HepG2 (cell line): ENCODE measurements around the gene CLDN10. TPM values are rescaled to one million over a fixed set of nuclear protein-coding genes. Genes with fewer than 3 reads are reported as not detected.

ENCODE experiments used
- ASH2L ChIP-seq: fragments of 300-600, 200-600 bp; sonication (generic); IDR thresholded peaks from 2 replicates; pipeline ENCODE4 v1.7.0; 2017; ENCODE audit warnings: low read depth, mild to moderate bottlenecking, moderate library complexity, mixed read lengths, low read length; ENCODE audit not compliant: insufficient read length
- ATF7 ChIP-seq, 2 experiments: fragments of 450-650 bp in 1 of 2; sonication (generic) in 1 of 2; formaldehyde crosslinking in 1 of 2; IDR thresholded peaks; 2 replicates each; pipeline versions ENCODE4 v1.4.0 to v1.6.1; 2016 to 2020; ENCODE audit warnings: antibody characterized with exemption in 1 of 2, mild to moderate bottlenecking in 1 of 2, missing genetic modification reagents in 1 of 2
- ATM ChIP-seq: fragments of 450-650 bp; IDR thresholded peaks from 2 replicates; pipeline ENCODE4 v1.7.1; 2017; ENCODE audit warnings: mild to moderate bottlenecking, borderline replicate concordance
- CREB1 ChIP-seq, 2 experiments: fragments of 450-650 bp in 1 of 2; IDR thresholded peaks; 2 replicates each; pipeline ENCODE4 v1.6.1; 2016 to 2017; ENCODE audit warnings: control low read depth in 1 of 2, mild to moderate bottlenecking in 1 of 2, missing compliant biosample characterization in 1 of 2, missing genetic modification characterization in 1 of 2
- ELF4 ChIP-seq: sonication (generic); formaldehyde crosslinking; IDR thresholded peaks from 2 replicates; pipeline ENCODE4 v1.5.0; 2020; ENCODE audit warnings: missing genetic modification reagents, mild to moderate bottlenecking, moderate library complexity, borderline replicate concordance
- ERF ChIP-seq: IDR thresholded peaks from 2 replicates; pipeline ENCODE4 v1.6.1; 2018; ENCODE audit warnings: missing biosample characterization, missing genetic modification reagents
- NPAS2 ChIP-seq: sonication (generic); formaldehyde crosslinking; IDR thresholded peaks from 2 replicates; pipeline ENCODE4 v1.8.0; 2022; ENCODE audit warnings: mild to moderate bottlenecking, missing genetic modification reagents, borderline replicate concordance
- POLR2G ChIP-seq: fragments of 200-400 bp; formaldehyde crosslinking; IDR thresholded peaks from 2 replicates; pipeline ENCODE4 v1.6.1; 2018; ENCODE audit warnings: mild to moderate bottlenecking, low read depth, low read length, moderate library complexity
- RARG ChIP-seq: sonication (generic); formaldehyde crosslinking; IDR thresholded peaks from 2 replicates; pipeline ENCODE4 v1.4.0; 2020; ENCODE audit warnings: low read depth, mild to moderate bottlenecking, missing genetic modification reagents
- TFDP1 ChIP-seq: IDR thresholded peaks from 2 replicates; pipeline ENCODE4 v1.6.1; 2016; ENCODE audit warnings: missing compliant biosample characterization, missing genetic modification reagents, borderline replicate concordance
- XRCC5 ChIP-seq: fragments of 200-400 bp; formaldehyde crosslinking; optimal IDR thresholded peaks from 2 replicates; pipeline ENCODE3; 2017; ENCODE audit warnings: mild to moderate bottlenecking, low read length
- ZMYM4 ChIP-seq: sonication (generic); formaldehyde crosslinking; IDR thresholded peaks from 2 replicates; pipeline ENCODE4 v1.8.1; 2023; ENCODE audit warnings: mild to moderate bottlenecking, missing genetic modification reagents
- ZNF3 ChIP-seq: IDR thresholded peaks from 2 replicates; pipeline ENCODE4 v1.7.0; 2017; ENCODE audit warnings: inconsistent platforms
- ZNF644 ChIP-seq: IDR thresholded peaks from 2 replicates; pipeline ENCODE4 v1.6.1; 2016; ENCODE audit warnings: low read depth
- ZNF772 ChIP-seq: sonication (generic); formaldehyde crosslinking; IDR thresholded peaks from 2 replicates; pipeline ENCODE4 v1.5.0; 2020; ENCODE audit warnings: mild to moderate bottlenecking, missing genetic modification reagents
- ZNF839 ChIP-seq: sonication (generic); formaldehyde crosslinking; IDR thresholded peaks from 2 replicates; pipeline ENCODE4 v1.4.0; 2020; ENCODE audit warnings: missing genetic modification reagents, mild to moderate bottlenecking, borderline replicate concordance
- polyA plus RNA-seq, 8 experiments: library from polyadenylated mRNA; depleted of rRNA in 3 of 8; stranded (reverse) in 7 of 8; unstranded in 1 of 8; fragments of >200 nt; fragmentation: Illumina TruSeq in 4 of 8; extraction: Trizol in 4 of 8; gene quantifications; 2 replicates each; pipeline versions ENCODE4 v1.2.1 to v1.2.3, GENCODE V29; 2011 to 2016; ENCODE audit warnings: low read depth in 4 of 8, missing spikeins in 1 of 8, mixed read lengths in 1 of 8; ENCODE audit not compliant: insufficient read depth in 1 of 8
- total RNA-seq, 5 experiments: library from RNA; depleted of rRNA; stranded (reverse); fragments of >200 nt; fragmentation: Illumina TruSeq; extraction: Trizol; gene quantifications; 2 replicates each; pipeline ENCODE4 v1.2.3, GENCODE V29; 2016; ENCODE audit warnings: low read depth in 1 of 5
- TF ChIP-seq, protein P1 (sequence below): sonication (generic); formaldehyde crosslinking; IDR thresholded peaks from 2 replicates; pipeline ENCODE4 v1.9.0; 2022; ENCODE audit warnings: low read depth, missing genetic modification reagents
- TF ChIP-seq, protein P2 (sequence below): sonication (generic); formaldehyde crosslinking; IDR thresholded peaks from 2 replicates; pipeline ENCODE4 v1.4.0; 2020; ENCODE audit warnings: missing genetic modification reagents
- TF ChIP-seq, protein P3 (sequence below): IDR thresholded peaks from 2 replicates; pipeline ENCODE4 v1.6.1; 2016; ENCODE audit warnings: low read depth, missing genetic modification reagents, missing compliant biosample characterization

Gene CLDN10
- total and polyA plus RNA-seq, 2 of the 13 experiments (the other 11 are each of a cell fraction or from before 2014, with no cell fraction given), result not detected

DNA sequence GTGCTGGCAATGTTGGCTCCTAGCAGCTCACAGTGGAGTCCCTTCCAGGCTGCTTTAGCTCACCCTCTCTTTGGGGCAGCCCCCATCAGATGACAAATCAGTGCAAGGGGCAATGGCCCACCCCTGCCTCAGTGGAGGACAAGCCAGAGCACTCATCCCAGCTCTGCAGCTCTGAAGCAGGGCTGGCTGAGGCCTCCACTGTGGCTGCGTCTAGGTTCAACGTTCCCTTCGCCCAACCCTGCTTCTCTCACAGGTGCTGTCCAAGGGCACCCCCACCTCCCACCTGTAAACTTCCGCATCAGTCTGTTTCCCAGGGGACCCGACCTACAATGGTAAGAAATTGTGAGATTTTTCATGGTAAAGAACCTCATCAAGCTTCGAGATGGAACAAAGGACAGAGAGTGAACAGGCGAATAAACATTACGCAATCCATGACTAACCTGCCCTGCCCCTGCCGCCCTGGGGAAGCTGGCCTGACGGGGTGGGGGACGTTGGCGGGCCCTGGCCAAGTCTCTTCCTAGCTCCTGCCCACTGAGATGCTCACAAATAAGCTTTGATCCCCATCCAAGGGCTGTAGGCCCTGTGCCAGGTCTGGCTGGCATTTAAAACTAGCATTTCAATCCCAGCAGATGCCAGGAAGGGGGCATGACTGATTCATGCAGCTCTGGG, 51.5 kb downstream of the CLDN10 start (continued):
- TF ChIP-seq TFDP1 (CRISPR knock-in tag) (0 out of 2 replicates have a peak, but pooled peaks have one; percentile 14), ERF (CRISPR knock-in tag) (no peak), ASH2L (peak; percentile 32), ZNF839 (CRISPR knock-in tag) (no peak), CREB1 (IDR thresholded peaks at IDR 0.05) (no peak), CREB1 (CRISPR knock-in tag; IDR thresholded peaks at IDR 0.05) (no peak), XRCC5 (peak; percentile 74), ZMYM4 (CRISPR knock-in tag) (peak; percentile 59; the same call in 1 of the 2 replicates), POLR2G (no peak), ATF7 (IDR thresholded peaks at IDR 0.05) (peak; percentile 21; the same call in 1 of the 2 replicates), ATF7 (CRISPR knock-in tag; IDR thresholded peaks at IDR 0.05) (no peak), RARG (CRISPR knock-in tag) (no peak), ZNF772 (CRISPR knock-in tag) (no peak), ZNF644 (CRISPR knock-in tag) (peak; percentile 67; the same call in 1 of the 2 replicates), ATM (no peak), NPAS2 (no peak), ZNF3 (CRISPR knock-in tag) (no peak), ELF4 (CRISPR knock-in tag) (no peak)
- TF ChIP-seq, protein P1, sequence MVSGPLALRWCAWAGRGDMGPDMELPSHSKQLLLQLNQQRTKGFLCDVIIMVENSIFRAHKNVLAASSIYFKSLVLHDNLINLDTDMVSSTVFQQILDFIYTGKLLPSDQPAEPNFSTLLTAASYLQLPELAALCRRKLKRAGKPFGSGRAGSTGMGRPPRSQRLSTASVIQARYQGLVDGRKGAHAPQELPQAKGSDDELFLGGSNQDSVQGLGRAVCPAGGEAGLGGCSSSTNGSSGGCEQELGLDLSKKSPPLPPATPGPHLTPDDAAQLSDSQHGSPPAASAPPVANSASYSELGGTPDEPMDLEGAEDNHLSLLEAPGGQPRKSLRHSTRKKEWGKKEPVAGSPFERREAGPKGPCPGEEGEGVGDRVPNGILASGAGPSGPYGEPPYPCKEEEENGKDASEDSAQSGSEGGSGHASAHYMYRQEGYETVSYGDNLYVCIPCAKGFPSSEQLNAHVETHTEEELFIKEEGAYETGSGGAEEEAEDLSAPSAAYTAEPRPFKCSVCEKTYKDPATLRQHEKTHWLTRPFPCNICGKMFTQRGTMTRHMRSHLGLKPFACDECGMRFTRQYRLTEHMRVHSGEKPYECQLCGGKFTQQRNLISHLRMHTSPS (CRISPR knock-in tag), result 0 out of 2 replicates have a peak, but pooled peaks have one; percentile 34
- TF ChIP-seq, protein P2, sequence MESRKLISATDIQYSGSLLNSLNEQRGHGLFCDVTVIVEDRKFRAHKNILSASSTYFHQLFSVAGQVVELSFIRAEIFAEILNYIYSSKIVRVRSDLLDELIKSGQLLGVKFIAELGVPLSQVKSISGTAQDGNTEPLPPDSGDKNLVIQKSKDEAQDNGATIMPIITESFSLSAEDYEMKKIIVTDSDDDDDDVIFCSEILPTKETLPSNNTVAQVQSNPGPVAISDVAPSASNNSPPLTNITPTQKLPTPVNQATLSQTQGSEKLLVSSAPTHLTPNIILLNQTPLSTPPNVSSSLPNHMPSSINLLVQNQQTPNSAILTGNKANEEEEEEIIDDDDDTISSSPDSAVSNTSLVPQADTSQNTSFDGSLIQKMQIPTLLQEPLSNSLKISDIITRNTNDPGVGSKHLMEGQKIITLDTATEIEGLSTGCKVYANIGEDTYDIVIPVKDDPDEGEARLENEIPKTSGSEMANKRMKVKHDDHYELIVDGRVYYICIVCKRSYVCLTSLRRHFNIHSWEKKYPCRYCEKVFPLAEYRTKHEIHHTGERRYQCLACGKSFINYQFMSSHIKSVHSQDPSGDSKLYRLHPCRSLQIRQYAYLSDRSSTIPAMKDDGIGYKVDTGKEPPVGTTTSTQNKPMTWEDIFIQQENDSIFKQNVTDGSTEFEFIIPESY, result peak; percentile 82
- TF ChIP-seq, protein P3, sequence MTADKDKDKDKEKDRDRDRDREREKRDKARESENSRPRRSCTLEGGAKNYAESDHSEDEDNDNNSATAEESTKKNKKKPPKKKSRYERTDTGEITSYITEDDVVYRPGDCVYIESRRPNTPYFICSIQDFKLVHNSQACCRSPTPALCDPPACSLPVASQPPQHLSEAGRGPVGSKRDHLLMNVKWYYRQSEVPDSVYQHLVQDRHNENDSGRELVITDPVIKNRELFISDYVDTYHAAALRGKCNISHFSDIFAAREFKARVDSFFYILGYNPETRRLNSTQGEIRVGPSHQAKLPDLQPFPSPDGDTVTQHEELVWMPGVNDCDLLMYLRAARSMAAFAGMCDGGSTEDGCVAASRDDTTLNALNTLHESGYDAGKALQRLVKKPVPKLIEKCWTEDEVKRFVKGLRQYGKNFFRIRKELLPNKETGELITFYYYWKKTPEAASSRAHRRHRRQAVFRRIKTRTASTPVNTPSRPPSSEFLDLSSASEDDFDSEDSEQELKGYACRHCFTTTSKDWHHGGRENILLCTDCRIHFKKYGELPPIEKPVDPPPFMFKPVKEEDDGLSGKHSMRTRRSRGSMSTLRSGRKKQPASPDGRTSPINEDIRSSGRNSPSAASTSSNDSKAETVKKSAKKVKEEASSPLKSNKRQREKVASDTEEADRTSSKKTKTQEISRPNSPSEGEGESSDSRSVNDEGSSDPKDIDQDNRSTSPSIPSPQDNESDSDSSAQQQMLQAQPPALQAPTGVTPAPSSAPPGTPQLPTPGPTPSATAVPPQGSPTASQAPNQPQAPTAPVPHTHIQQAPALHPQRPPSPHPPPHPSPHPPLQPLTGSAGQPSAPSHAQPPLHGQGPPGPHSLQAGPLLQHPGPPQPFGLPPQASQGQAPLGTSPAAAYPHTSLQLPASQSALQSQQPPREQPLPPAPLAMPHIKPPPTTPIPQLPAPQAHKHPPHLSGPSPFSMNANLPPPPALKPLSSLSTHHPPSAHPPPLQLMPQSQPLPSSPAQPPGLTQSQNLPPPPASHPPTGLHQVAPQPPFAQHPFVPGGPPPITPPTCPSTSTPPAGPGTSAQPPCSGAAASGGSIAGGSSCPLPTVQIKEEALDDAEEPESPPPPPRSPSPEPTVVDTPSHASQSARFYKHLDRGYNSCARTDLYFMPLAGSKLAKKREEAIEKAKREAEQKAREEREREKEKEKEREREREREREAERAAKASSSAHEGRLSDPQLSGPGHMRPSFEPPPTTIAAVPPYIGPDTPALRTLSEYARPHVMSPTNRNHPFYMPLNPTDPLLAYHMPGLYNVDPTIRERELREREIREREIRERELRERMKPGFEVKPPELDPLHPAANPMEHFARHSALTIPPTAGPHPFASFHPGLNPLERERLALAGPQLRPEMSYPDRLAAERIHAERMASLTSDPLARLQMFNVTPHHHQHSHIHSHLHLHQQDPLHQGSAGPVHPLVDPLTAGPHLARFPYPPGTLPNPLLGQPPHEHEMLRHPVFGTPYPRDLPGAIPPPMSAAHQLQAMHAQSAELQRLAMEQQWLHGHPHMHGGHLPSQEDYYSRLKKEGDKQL (CRISPR knock-in tag), result no peak
